Suprapubic skin (tissue), 3 donors: ENCODE data around the gene SEPTIN8.

ENCODE experiments used
- POLR2A ChIP-seq, 2 donors: fragments of 450-650 bp; IDR thresholded peaks; one replicate each; pipeline ENCODE4 v1.6.1; 2017; ENCODE audit warnings: antibody characterized with exemption in 2 of 2, mild to moderate bottlenecking in 2 of 2, moderate library complexity in 2 of 2
- TF ChIP-seq, protein P1 (sequence below), 2 donors: fragments of 200-600 bp in 1 of 2; fragments of 450-650 bp in 1 of 2; sonication (generic) in 1 of 2; IDR thresholded peaks; one replicate each; pipeline ENCODE4 v1.5.1; 2016 to 2019; ENCODE audit warnings: antibody characterized with exemption in 2 of 2, mild to moderate bottlenecking in 1 of 2, moderate library complexity in 1 of 2

GRCh38 chr5:132776938-132777208, 166 bp downstream of the SEPTIN8 start:
- TF ChIP-seq, protein P1, sequence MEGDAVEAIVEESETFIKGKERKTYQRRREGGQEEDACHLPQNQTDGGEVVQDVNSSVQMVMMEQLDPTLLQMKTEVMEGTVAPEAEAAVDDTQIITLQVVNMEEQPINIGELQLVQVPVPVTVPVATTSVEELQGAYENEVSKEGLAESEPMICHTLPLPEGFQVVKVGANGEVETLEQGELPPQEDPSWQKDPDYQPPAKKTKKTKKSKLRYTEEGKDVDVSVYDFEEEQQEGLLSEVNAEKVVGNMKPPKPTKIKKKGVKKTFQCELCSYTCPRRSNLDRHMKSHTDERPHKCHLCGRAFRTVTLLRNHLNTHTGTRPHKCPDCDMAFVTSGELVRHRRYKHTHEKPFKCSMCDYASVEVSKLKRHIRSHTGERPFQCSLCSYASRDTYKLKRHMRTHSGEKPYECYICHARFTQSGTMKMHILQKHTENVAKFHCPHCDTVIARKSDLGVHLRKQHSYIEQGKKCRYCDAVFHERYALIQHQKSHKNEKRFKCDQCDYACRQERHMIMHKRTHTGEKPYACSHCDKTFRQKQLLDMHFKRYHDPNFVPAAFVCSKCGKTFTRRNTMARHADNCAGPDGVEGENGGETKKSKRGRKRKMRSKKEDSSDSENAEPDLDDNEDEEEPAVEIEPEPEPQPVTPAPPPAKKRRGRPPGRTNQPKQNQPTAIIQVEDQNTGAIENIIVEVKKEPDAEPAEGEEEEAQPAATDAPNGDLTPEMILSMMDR (IDR thresholded peaks at IDR 0.05): no peak
- TF ChIP-seq POLR2A (IDR thresholded peaks at IDR 0.05): no peak
